Psoas muscle (tissue), 8 donors: ENCODE data around the gene MAPT. TPM values are rescaled to one million over a fixed set of nuclear protein-coding genes. Genes with fewer than 3 reads are reported as not detected.
A peak's percentile ranks its signal among the peaks of the same experiment; 100 is the strongest.

Source experiments
- ATAC-seq, 4 donors: fragments of 200-7000 bp; cut with Tn5 transposase; one replicate each; pipeline ENCODE4 v1.9.1; 2020; ENCODE audit warnings: moderate library complexity in 3 of 4, mild to moderate bottlenecking in 2 of 4
- DNase-seq, 2 donors: peaks; one replicate each; pipeline ENCODE4 v3.0.0-alpha.2; 2020
- H3K27ac ChIP-seq: fragments of 200-600 bp; one replicate; pipeline ENCODE4 v1.8.0; 2022
- H3K27me3 ChIP-seq, 3 donors: fragments of 200-600 bp in 1 of 3; one replicate each; pipeline versions ENCODE4 v1.6.1 to v1.8.0; 2013 to 2022; ENCODE audit warnings: low read length in 2 of 3, mild to moderate bottlenecking in 2 of 3, moderate library complexity in 1 of 3; ENCODE audit not compliant: insufficient read depth in 3 of 3
- H3K36me3 ChIP-seq, 2 donors: fragments of 200-600 bp in 1 of 2; one replicate each; pipeline versions ENCODE4 v1.6.1 to v1.8.0; 2013 to 2022; ENCODE audit warnings: low read depth in 1 of 2, mild to moderate bottlenecking in 1 of 2, moderate library complexity in 1 of 2; ENCODE audit not compliant: insufficient read depth in 1 of 2
- H3K4me1 ChIP-seq: fragments of 200-600 bp; one replicate; pipeline ENCODE4 v1.8.0; 2022
- H3K4me3 ChIP-seq: fragments of 200-600 bp; one replicate; pipeline ENCODE4 v1.8.0; 2022; ENCODE audit warnings: mild to moderate bottlenecking
- H3K9me3 ChIP-seq: fragments of 200-600 bp; one replicate; pipeline ENCODE4 v1.8.0; 2022
- WGBS, 3 donors: extraction: QIAGEN DNeasy Blood & Tissue Kit; methylation state at CpG; one replicate each; pipeline versions ENCODE4 v1.1.6 to v1.1.7; 2013; 5-methylcytosine and 5-hydroxymethylcytosine counted together
- intact Hi-C, 2 donors: fragments of 100-400 bp; cut with DNase I; formaldehyde crosslinking; loops; one replicate each; pipeline versions ENCODE4 v1.11.0 to v1.14.2; 2022
- polyA plus RNA-seq, 3 donors: library from polyadenylated mRNA; stranded (reverse); fragments of 200-250 nt; gene quantifications; one replicate each; pipeline ENCODE4 v1.2.3, GENCODE V29; 2013
- total RNA-seq, 4 donors: library from RNA; stranded (reverse); fragmentation: NEBNext Ultra II Directional in 2 of 4; extraction: Animal tissue kit (Norgen Biotek cat#: 25700) in 2 of 4; gene quantifications; one replicate each; pipeline versions ENCODE4 v1.2.1 to v1.2.4, GENCODE V29; 2021 to 2023
- TF ChIP-seq, protein P1 (sequence below): fragments of 200-600 bp; IDR thresholded peaks from one replicate; pipeline ENCODE4 v1.8.0; 2022; ENCODE audit warnings: antibody characterized with exemption
- donor health status: healthy with polysubstance abuse.
- donor health status: DM: no; HTN: no; CAD: no; lungs with moderate emphysema.
- donor health status: Bipolar disorder and iron deficiency.
- donor health status: healthy.
- donor health status: DM: yes; HTN: yes; CAD: no.
- donor health status: DM: no; HTN: no; CAD: no.
- donor health status: DM: no; HTN: no; CAD: no.
- donor health status: DM: yes; HTN: yes; CAD: no.

Gene MAPT
- total and polyA plus RNA-seq, 7 donors: 16.0 to 253 (median 104) TPM

DNA sequence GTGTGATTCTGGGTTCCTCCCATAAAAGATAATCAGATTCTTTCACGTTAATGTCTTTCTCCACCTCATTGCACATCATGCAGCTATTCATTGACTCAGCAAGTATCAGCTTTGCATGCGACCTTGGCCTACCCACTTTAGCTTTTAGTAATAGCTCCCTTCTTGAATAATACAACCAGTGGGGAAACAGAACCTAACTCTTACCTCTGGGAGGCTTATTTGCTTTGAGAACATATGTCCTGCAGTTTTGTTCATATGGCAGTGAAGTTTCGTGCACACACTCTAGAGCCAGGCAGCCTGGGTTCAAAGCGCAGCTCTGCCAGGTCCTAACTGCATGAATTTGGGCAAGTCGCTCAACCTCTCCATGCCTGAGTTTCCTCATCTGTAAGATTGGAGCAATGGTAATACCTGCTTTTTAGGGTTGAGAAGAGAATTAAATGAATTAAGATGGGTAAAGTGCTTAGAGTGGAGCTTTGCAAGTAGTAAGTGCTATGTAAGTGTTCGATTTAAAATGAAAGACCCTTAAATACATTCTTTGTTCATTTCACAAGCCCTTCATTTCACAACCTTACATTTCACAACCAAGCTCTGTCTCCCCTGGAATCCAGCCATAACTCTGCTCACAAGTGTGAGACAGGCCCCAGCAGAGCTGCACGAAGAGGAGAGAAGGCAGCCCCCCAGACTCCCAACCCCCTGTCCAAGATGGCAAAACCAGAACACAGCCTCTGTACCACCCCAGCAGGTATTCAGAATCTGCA is 29.3 kb downstream of the MAPT start:
- no peaks in the 10 kb centered on the region for H3K36me3 ChIP-seq
- H3K27ac ChIP-seq: peak overlapping the region; percentile 50
- intact Hi-C loops: no loop called here
- peaks cover 57% of the 10 kb centered on the region for H3K4me1 ChIP-seq
- H3K27me3 ChIP-seq: no peaks in the 10 kb centered on the region
- DNase-seq (no peak), ATAC-seq (peak; percentile 50 to 76 (median 70))
- TF ChIP-seq, protein P1, sequence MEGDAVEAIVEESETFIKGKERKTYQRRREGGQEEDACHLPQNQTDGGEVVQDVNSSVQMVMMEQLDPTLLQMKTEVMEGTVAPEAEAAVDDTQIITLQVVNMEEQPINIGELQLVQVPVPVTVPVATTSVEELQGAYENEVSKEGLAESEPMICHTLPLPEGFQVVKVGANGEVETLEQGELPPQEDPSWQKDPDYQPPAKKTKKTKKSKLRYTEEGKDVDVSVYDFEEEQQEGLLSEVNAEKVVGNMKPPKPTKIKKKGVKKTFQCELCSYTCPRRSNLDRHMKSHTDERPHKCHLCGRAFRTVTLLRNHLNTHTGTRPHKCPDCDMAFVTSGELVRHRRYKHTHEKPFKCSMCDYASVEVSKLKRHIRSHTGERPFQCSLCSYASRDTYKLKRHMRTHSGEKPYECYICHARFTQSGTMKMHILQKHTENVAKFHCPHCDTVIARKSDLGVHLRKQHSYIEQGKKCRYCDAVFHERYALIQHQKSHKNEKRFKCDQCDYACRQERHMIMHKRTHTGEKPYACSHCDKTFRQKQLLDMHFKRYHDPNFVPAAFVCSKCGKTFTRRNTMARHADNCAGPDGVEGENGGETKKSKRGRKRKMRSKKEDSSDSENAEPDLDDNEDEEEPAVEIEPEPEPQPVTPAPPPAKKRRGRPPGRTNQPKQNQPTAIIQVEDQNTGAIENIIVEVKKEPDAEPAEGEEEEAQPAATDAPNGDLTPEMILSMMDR: no peak
- H3K9me3 ChIP-seq: peaks cover 10% of the 10 kb centered on the region
- WGBS, 3 donors: 57 to 68% (median 64%) methylated on average over 7 of the region's 7 CpGs
- H3K4me3 ChIP-seq: no peak overlapping the region

DNA sequence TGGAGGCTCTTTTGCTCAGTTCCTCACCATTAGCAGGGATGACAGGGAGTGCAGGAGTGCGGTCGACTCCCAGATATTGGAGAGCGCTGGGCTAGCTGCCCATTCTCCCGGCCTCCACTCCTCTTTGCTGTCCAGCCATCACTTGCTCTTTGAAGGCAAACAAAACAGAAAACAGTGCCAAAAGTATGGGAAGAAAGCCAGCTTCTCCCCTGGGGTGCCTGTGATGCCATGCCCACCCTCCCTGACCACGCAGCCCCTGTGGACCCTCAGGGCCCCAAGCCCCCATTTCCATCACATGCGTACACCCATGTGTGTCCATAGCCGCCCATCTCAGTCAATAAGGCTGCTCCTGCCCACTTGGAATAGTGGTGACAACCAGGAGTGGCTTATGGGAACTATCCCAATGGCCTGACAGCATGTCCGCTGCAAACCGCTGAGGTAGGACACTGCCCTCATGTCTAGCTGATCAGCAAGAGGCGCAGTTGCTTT is 30.0 kb downstream of the MAPT start:
- 78 to 86% (median 80%) methylated on average over 10 of the region's 10 CpGs for WGBS, 3 donors
- peak in 3 of 4 donors; percentile 25 to 40 (median 32) for ATAC-seq
- peaks cover 50% of the 10 kb centered on the region for H3K4me1 ChIP-seq
- no peak for DNase-seq
- H3K4me3 ChIP-seq: no peak overlapping the region
- peaks cover 14% of the 10 kb centered on the region for H3K9me3 ChIP-seq
- TF ChIP-seq, protein P1: no peak
- H3K36me3 ChIP-seq: no peaks in the 10 kb centered on the region
- no peaks in the 10 kb centered on the region for H3K27me3 ChIP-seq
- peak overlapping the region; percentile 50 for H3K27ac ChIP-seq
- intact Hi-C loops: no loop called here

DNA sequence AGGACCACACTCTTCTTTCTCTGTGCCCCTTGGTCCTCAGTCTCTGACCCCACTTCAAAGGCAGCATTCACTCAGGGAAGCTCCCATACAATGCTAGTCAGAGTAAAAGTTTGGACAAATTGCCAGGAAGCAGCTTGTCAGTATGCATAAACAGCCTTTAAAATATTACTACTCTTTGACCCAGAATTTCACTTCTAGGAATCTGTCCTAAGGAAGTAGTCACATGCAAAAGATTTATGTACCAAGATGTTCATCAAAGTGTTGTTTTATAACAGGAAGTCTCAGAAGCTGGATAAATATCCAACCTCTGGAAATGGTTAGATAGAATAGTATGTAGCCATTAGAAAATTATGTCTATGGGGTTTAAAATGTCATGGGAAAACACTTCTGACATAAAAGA is 31.0 kb downstream of the MAPT start:
- no peaks in the 10 kb centered on the region for H3K27me3 ChIP-seq
- no peak overlapping the region for H3K4me3 ChIP-seq
- H3K27ac ChIP-seq: no peak overlapping the region
- no peaks in the 10 kb centered on the region for H3K36me3 ChIP-seq
- DNase-seq: no peak
- TF ChIP-seq, protein P1: no peak
- H3K4me1 ChIP-seq: peaks cover 51% of the 10 kb centered on the region
- peaks cover 14% of the 10 kb centered on the region for H3K9me3 ChIP-seq
- ATAC-seq: no peak
- intact Hi-C loops: no loop called here

DNA sequence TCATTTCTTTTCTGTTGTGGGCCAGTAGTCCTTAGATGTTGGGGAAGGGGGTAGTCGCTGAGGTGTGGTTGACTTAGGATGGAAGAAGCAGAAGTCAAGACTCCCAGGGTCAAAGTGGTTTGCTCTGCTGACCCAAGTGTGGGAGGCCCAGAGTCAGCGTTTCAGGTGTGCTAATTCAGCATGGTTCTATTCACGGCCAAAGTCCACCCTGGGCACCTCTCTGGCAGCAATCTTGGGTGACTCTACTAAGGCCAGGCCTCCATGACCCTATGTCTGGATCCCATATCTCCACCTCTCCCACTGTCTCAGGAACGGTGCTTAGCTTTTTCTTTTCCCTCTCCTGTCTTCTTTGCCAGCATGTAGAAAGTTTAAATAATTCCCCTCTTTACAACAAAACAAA is 32.9 kb downstream of the MAPT start:
- H3K27ac ChIP-seq: no peak overlapping the region
- no peak for DNase-seq
- no peaks in the 10 kb centered on the region for H3K27me3 ChIP-seq
- H3K4me1 ChIP-seq: peaks cover 42% of the 10 kb centered on the region
- intact Hi-C loops: no loop called here
- no peak for ATAC-seq
- H3K4me3 ChIP-seq: no peak overlapping the region
- TF ChIP-seq, protein P1: no peak
- H3K9me3 ChIP-seq: peaks cover 14% of the 10 kb centered on the region
- 87 to 93% (median 92%) methylated on average over 4 of the region's 4 CpGs for WGBS, 3 donors
- H3K36me3 ChIP-seq: no peaks in the 10 kb centered on the region
